NCI-H2227 (cell line): ENCODE results near the gene ADORA2B.
A peak's percentile ranks its signal among the peaks of the same experiment; 100 is the strongest.
"Not testable (repeated sequence)": the region's sequence is repeated elsewhere in the genome, so short reads cannot be mapped to it uniquely, and the experiment has no call there.

Experiments used
- DNase-seq: peaks from one replicate; lab custom pipeline; 2025; ENCODE audit not compliant: unreplicated experiment; lab: John Stamatoyannopoulos, UW

The ADORA2B gene

GRCh38 chr17:15979013-15979412, 34.1 kb downstream of the ADORA2B start:
- DNase-seq, result not testable (repeated sequence)

GRCh38 chr17:15981208-15981607, 36.3 kb downstream of the ADORA2B start:
- no peak for DNase-seq

- no peak for DNase-seq
These were observed 37.0 kb downstream of the ADORA2B start for GRCh38 chr17:15981646-15982580.

GRCh38 chr17:15996322-15996721, 51.4 kb downstream of the ADORA2B start:
- DNase-seq, result no peak

- DNase-seq, result no peak
These were observed 53.2 kb downstream of the ADORA2B start for GRCh38 chr17:15998031-15998562.

- DNase-seq, result peak; percentile 95
These were observed 54.4 kb downstream of the ADORA2B start, which contains the start of the genes TTC19 and ZSWIM7 for GRCh38 chr17:15999141-15999973. TTC19 (plus strand) TSS chr17:15999824; CDS start chr17:15999849, 25 bp downstream. ZSWIM7 (minus strand) TSS chr17:15999704; CDS start chr17:15999594, 110 bp downstream.

- DNase-seq, result peak; percentile 56
These were observed 55.3 kb downstream of the ADORA2B start for GRCh38 chr17:15999974-16000827.

- no peak for DNase-seq
These were observed 56.4 kb downstream of the ADORA2B start for GRCh38 chr17:16001226-16001897.

GRCh38 chr17:16002708-16003260, 57.9 kb downstream of the ADORA2B start:
- no peak for DNase-seq

GRCh38 chr17:16003841-16004240, 58.9 kb downstream of the ADORA2B start:
- no peak for DNase-seq

- no peak for DNase-seq
These were observed 60.7 kb downstream of the ADORA2B start for GRCh38 chr17:16005636-16006035.

GRCh38 chr17:16007439-16007838, 62.5 kb downstream of the ADORA2B start:
- no peak for DNase-seq

- DNase-seq, result peak; percentile 6
These were observed 69.0 kb downstream of the ADORA2B start for GRCh38 chr17:16013943-16014407.

GRCh38 chr17:16019347-16019746, 74.4 kb downstream of the ADORA2B start:
- no peak for DNase-seq

GRCh38 chr17:16023881-16024280, 79.0 kb downstream of the ADORA2B start:
- no peak for DNase-seq

- DNase-seq, result no peak
These were observed 80.3 kb downstream of the ADORA2B start for GRCh38 chr17:16025202-16025601.
